Measurements from ENCODE around the gene ATCAY. TPM values are rescaled to one million over a fixed set of nuclear protein-coding genes. Genes with fewer than 3 reads are reported as not detected.
"Not testable (repeated sequence)": the region's sequence is repeated elsewhere in the genome, so short reads cannot be mapped to it uniquely, and the experiment has no call there.

The ATCAY gene
- total RNA-seq, 1 experiment from 2014 or later, result not detected

- DNase-seq (ENCODE audit: low spot score), result peak; percentile 74
These were observed 25.2 kb upstream of the ATCAY start for GRCh38 chr19:3855320-3855719.

GRCh38 chr19:3857449-3858003, 23.0 kb upstream of the ATCAY start:
- DNase-seq (ENCODE audit: low spot score), result no peak

GRCh38 chr19:3860499-3860898, 20.0 kb upstream of the ATCAY start:
- DNase-seq (ENCODE audit: low spot score), result no peak

- DNase-seq (ENCODE audit: low spot score), result no peak
These were observed 17.5 kb upstream of the ATCAY start for GRCh38 chr19:3862826-3863500.

- DNase-seq (ENCODE audit: low spot score), result no peak
These were observed 16.8 kb upstream of the ATCAY start for GRCh38 chr19:3863648-3864047.

GRCh38 chr19:3866910-3867638, 13.4 kb upstream of the ATCAY start:
- no peak for DNase-seq (ENCODE audit: low spot score)

GRCh38 chr19:3867971-3868769, 12.3 kb upstream of the ATCAY start:
- no peak for DNase-seq (ENCODE audit: low spot score)

GRCh38 chr19:3868770-3869456, 11.6 kb upstream of the ATCAY start, which contains the start of gene ZFR2:
ZFR2 (minus strand) TSS chr19:3869038; CDS start chr19:3869017, 21 bp downstream.
- no peak for DNase-seq (ENCODE audit: low spot score)

GRCh38 chr19:3873151-3873550, 7.3 kb upstream of the ATCAY start:
- DNase-seq (ENCODE audit: low spot score), result no peak

GRCh38 chr19:3874695-3875094, 5.8 kb upstream of the ATCAY start:
- DNase-seq (ENCODE audit: low spot score), result not testable (repeated sequence)

GRCh38 chr19:3879656-3880055, 829 bp upstream of the ATCAY start:
- DNase-seq (ENCODE audit: low spot score), result no peak

- no peak for DNase-seq (ENCODE audit: low spot score)
These were observed 971 bp downstream of the ATCAY start for GRCh38 chr19:3881272-3882040.

GRCh38 chr19:3882041-3882384, 1.5 kb downstream of the ATCAY start:
- no peak for DNase-seq (ENCODE audit: low spot score)

- no peak for DNase-seq (ENCODE audit: low spot score)
These were observed 10.1 kb downstream of the ATCAY start for GRCh38 chr19:3890591-3890990.

GRCh38 chr19:3893509-3894179, 13.2 kb downstream of the ATCAY start:
- no peak for DNase-seq (ENCODE audit: low spot score)

GRCh38 chr19:3894959-3895358, 14.5 kb downstream of the ATCAY start:
- DNase-seq (ENCODE audit: low spot score), result not testable (repeated sequence)

GRCh38 chr19:3895788-3896187, 15.3 kb downstream of the ATCAY start:
- no peak for DNase-seq (ENCODE audit: low spot score)

GRCh38 chr19:3897936-3898335, 17.5 kb downstream of the ATCAY start:
- DNase-seq (ENCODE audit: low spot score), result no peak

- DNase-seq (ENCODE audit: low spot score), result no peak
These were observed 17.9 kb downstream of the ATCAY start for GRCh38 chr19:3898426-3898825.

Measured in A172 (cell line).